ENCODE results near the gene LXN.

LXN gene

GRCh38 chr3:158672215-158673176 is at the start of gene LXN:
TSS of gene LXN (minus strand) at chr3:158672648. CDS start at chr3:158672478, 170 bp downstream.
- TF ChIP-seq GATA2 (IDR thresholded peaks at IDR 0.05; ENCODE audit: low read depth, low read length) (no peak), GATA3 (IDR thresholded peaks at IDR 0.05; ENCODE audit: low read depth, low read length) (no peak)

GRCh38 chr3:158722108-158722507 is 49.7 kb upstream of the LXN start:
- TF ChIP-seq GATA2 (IDR thresholded peaks at IDR 0.05; ENCODE audit: low read depth, low read length) = no peak
- no peak for TF ChIP-seq GATA3 (IDR thresholded peaks at IDR 0.05; ENCODE audit: low read depth, low read length)

GRCh38 chr3:158718490-158719170 is 46.2 kb upstream of the LXN start:
- TF ChIP-seq GATA2 (IDR thresholded peaks at IDR 0.05; ENCODE audit: low read depth, low read length) (no peak), GATA3 (IDR thresholded peaks at IDR 0.05; ENCODE audit: low read depth, low read length) (no peak)

GRCh38 chr3:158717576-158717975 is 45.1 kb upstream of the LXN start:
- TF ChIP-seq GATA3 (IDR thresholded peaks at IDR 0.05; ENCODE audit: low read depth, low read length) (no peak), GATA2 (IDR thresholded peaks at IDR 0.05; ENCODE audit: low read depth, low read length) (no peak)

- TF ChIP-seq GATA3 (IDR thresholded peaks at IDR 0.05; ENCODE audit: low read depth, low read length) (no peak), GATA2 (IDR thresholded peaks at IDR 0.05; ENCODE audit: low read depth, low read length) (no peak)
These were observed 40.6 kb upstream of the LXN start for GRCh38 chr3:158713094-158713499.

- TF ChIP-seq GATA2 (IDR thresholded peaks at IDR 0.05; ENCODE audit: low read depth, low read length) (no peak), GATA3 (IDR thresholded peaks at IDR 0.05; ENCODE audit: low read depth, low read length) (no peak)
These were observed 40.0 kb upstream of the LXN start for GRCh38 chr3:158712443-158712842.

GRCh38 chr3:158711886-158712285 is 39.4 kb upstream of the LXN start:
- TF ChIP-seq GATA2 (IDR thresholded peaks at IDR 0.05; ENCODE audit: low read depth, low read length) = no peak
- no peak for TF ChIP-seq GATA3 (IDR thresholded peaks at IDR 0.05; ENCODE audit: low read depth, low read length)

- no peak for TF ChIP-seq GATA3 (IDR thresholded peaks at IDR 0.05; ENCODE audit: low read depth, low read length)
- no peak for TF ChIP-seq GATA2 (IDR thresholded peaks at IDR 0.05; ENCODE audit: low read depth, low read length)
These were observed 38.2 kb upstream of the LXN start for GRCh38 chr3:158710601-158711000.

GRCh38 chr3:158709666-158710083 is 37.2 kb upstream of the LXN start:
- no peak for TF ChIP-seq GATA2 (IDR thresholded peaks at IDR 0.05; ENCODE audit: low read depth, low read length)
- no peak for TF ChIP-seq GATA3 (IDR thresholded peaks at IDR 0.05; ENCODE audit: low read depth, low read length)

- TF ChIP-seq GATA2 (IDR thresholded peaks at IDR 0.05; ENCODE audit: low read depth, low read length) (no peak), GATA3 (IDR thresholded peaks at IDR 0.05; ENCODE audit: low read depth, low read length) (no peak)
These were observed 31.1 kb upstream of the LXN start for GRCh38 chr3:158703566-158703965.

GRCh38 chr3:158702815-158703481 is 30.5 kb upstream of the LXN start:
- TF ChIP-seq GATA3 (IDR thresholded peaks at IDR 0.05; ENCODE audit: low read depth, low read length) (no peak), GATA2 (IDR thresholded peaks at IDR 0.05; ENCODE audit: low read depth, low read length) (no peak)

- TF ChIP-seq GATA3 (IDR thresholded peaks at IDR 0.05; ENCODE audit: low read depth, low read length) (no peak), GATA2 (IDR thresholded peaks at IDR 0.05; ENCODE audit: low read depth, low read length) (no peak)
These were observed 29.1 kb upstream of the LXN start for GRCh38 chr3:158701420-158702065.

- TF ChIP-seq GATA3 (IDR thresholded peaks at IDR 0.05; ENCODE audit: low read depth, low read length) (no peak), GATA2 (IDR thresholded peaks at IDR 0.05; ENCODE audit: low read depth, low read length) (no peak)
These were observed 28.1 kb upstream of the LXN start for GRCh38 chr3:158700559-158700958.

- TF ChIP-seq GATA3 (IDR thresholded peaks at IDR 0.05; ENCODE audit: low read depth, low read length) (no peak), GATA2 (IDR thresholded peaks at IDR 0.05; ENCODE audit: low read depth, low read length) (no peak)
These were observed 24.2 kb upstream of the LXN start for GRCh38 chr3:158696618-158697017.
